ENCODE data around the gene BZW2. TPM values are rescaled to one million over a fixed set of nuclear protein-coding genes. Genes with fewer than 3 reads are reported as not detected.

Gene BZW2
- total and polyA plus RNA-seq, 2 of the 13 experiments (the other 11 are each of a cell fraction or from before 2014, with no cell fraction given): 21.8 to 95.2 TPM

GRCh38 chr7:16735020-16735419 lies 89.0 kb downstream of the BZW2 start:
- Histone ChIP-seq H3K27me3 (ENCODE audit: control insufficient read depth in 1 of 2, insufficient read depth in 2 of 2, low read length in 2 of 2) (no peaks in the 10 kb centered on the region), H3K9ac (ENCODE audit: insufficient read depth, low read depth, low read length) (no peak overlapping the region), H2AFZ (ENCODE audit: low read length) (no peak overlapping the region), H3K27ac (ENCODE audit: extremely low read length, insufficient read depth, low read length) (no peak overlapping the region), H3K36me3 (replicated peaks in 1 of 2; ENCODE audit: control insufficient read depth in 1 of 2, insufficient read depth in 2 of 2, low read length in 2 of 2) (no peaks in the 10 kb centered on the region), H3K4me1 (ENCODE audit: insufficient read depth, low read length) (no peaks in the 10 kb centered on the region), H3K4me3 (replicated peaks in 1 of 3; ENCODE audit: insufficient read depth in 1 of 3, low read depth in 2 of 3, low read length in 3 of 3) (no peak overlapping the region), H4K20me1 (ENCODE audit: insufficient read depth, low read length) (no peaks in the 10 kb centered on the region), H3K79me2 (ENCODE audit: insufficient read depth, low read length) (no peaks in the 10 kb centered on the region), H3K9me3 (ENCODE audit: low read length) (no peaks in the 10 kb centered on the region), H3K4me2 (ENCODE audit: low read depth, low read length) (no peak overlapping the region)
- CTCF ChIA-PET (ENCODE audit: low intra/inter-chr PET ratio, low total read pairs): no interaction called here
- 13% methylated on average over 4 of the region's 4 CpGs for WGBS (ENCODE audit: low lambda C conversion rate)
- intact Hi-C loops (cut with micrococcal nuclease; ENCODE audit: unreplicated experiment) (no loop called here), in situ Hi-C loops (cut with HindIII; ENCODE audit: extremely low pct_ligation_motif_present, low pct_unique_long_range_greater_than_20kb) (no loop called here)
- BruUV-seq (replicated peaks): no TSS peak
- FAIRE-seq (no peak), DNase-seq (ENCODE audit: low spot score) (no peak), ATAC-seq (no peak; the same call in 2 of the 3 replicates)
- POLR2A ChIA-PET: no interaction called here
- no peak for TF ChIP-seq ZNF496 (CRISPR knock-in tag; IDR thresholded peaks at IDR 0.05; ENCODE audit: insufficient replicate concordance)
- no peak for TF ChIP-seq ZNF30 (CRISPR knock-in tag; IDR thresholded peaks at IDR 0.05)
- no peak for TF ChIP-seq THAP9 (CRISPR knock-in tag; IDR thresholded peaks at IDR 0.05; ENCODE audit: borderline replicate concordance)
- TF ChIP-seq ZNF639 (CRISPR knock-in tag; conservative IDR thresholded peaks at IDR 0.05): no peak
